Nephron (organoid): ENCODE results near the gene UGGT2.
A peak's percentile ranks its signal among the peaks of the same experiment; 100 is the strongest.

Source experiments
- H3K27ac Mint-ChIP-seq, 3 experiments: 2 replicates each; pipeline ENCODE4 v1.8.0; 2020; ENCODE audit warnings: mixed read lengths in 3 of 3, mild to moderate bottlenecking in 2 of 3, moderate library complexity in 1 of 3
- H3K27me3 Mint-ChIP-seq: 2 replicates; pipeline ENCODE4 v1.8.0; 2021; ENCODE audit warnings: low read depth, mild to moderate bottlenecking, moderate library complexity, mixed read lengths
- H3K36me3 Mint-ChIP-seq: 2 replicates; pipeline ENCODE4 v1.8.0; 2020; ENCODE audit warnings: low read depth, mixed read lengths
- H3K4me1 Mint-ChIP-seq: 2 replicates; pipeline ENCODE4 v1.8.0; 2020; ENCODE audit warnings: mixed read lengths
- H3K4me3 Mint-ChIP-seq, 3 experiments: 2 replicates each; pipeline ENCODE4 v1.8.0; 2020; ENCODE audit warnings: mild to moderate bottlenecking in 3 of 3, mixed read lengths in 3 of 3, moderate library complexity in 2 of 3
- H3K9me3 Mint-ChIP-seq: 2 replicates; pipeline ENCODE4 v1.8.0; 2020; ENCODE audit warnings: mixed read lengths
- CTCF ChIP-seq, 3 experiments: fragments of 200-600 bp; sonication (generic); IDR thresholded peaks; one replicate each; pipeline ENCODE4 v1.5.0; 2021; ENCODE audit warnings: antibody characterized with exemption in 3 of 3; ENCODE audit not compliant: unreplicated experiment in 3 of 3

UGGT2 gene

GRCh38 chr13:96090240-96091101, 37.3 kb upstream of the UGGT2 start:
- Mint-ChIP-seq H3K27me3 (peaks cover 90% of the 10 kb centered on the region), H3K4me3 (peak overlapping the region; percentile 51 to 71 (median 60)), H3K4me1 (no peaks in the 10 kb centered on the region), H3K36me3 (no peaks in the 10 kb centered on the region), H3K9me3 (no peaks in the 10 kb centered on the region), H3K27ac (no peak overlapping the region)
- TF ChIP-seq CTCF (IDR thresholded peaks at IDR 0.05; ENCODE audit: unreplicated experiment in 3 of 3): no peak

GRCh38 chr13:96089749-96090239, 36.6 kb upstream of the UGGT2 start, which contains the start of gene HS6ST3:
Gene HS6ST3 (plus strand): TSS chr13:96090107.
- no peak for TF ChIP-seq CTCF (IDR thresholded peaks at IDR 0.05; ENCODE audit: unreplicated experiment in 3 of 3)
- Mint-ChIP-seq H3K4me1 (no peaks in the 10 kb centered on the region), H3K36me3 (no peaks in the 10 kb centered on the region), H3K4me3 (peak within 1 kb of the TSS; percentile 80 to 88 (median 87)), H3K27me3 (peaks cover 89% of the 10 kb centered on the region), H3K27ac (no peak within 1 kb of the TSS), H3K9me3 (no peaks in the 10 kb centered on the region)

- Mint-ChIP-seq H3K27ac (no peak overlapping the region), H3K9me3 (no peaks in the 10 kb centered on the region), H3K4me1 (no peaks in the 10 kb centered on the region), H3K4me3 (peak overlapping the region; percentile 80 to 88 (median 87)), H3K27me3 (peaks cover 88% of the 10 kb centered on the region), H3K36me3 (no peaks in the 10 kb centered on the region)
- no peak for TF ChIP-seq CTCF (IDR thresholded peaks at IDR 0.05; ENCODE audit: unreplicated experiment in 3 of 3)
Observed at GRCh38 chr13:96089139-96089538, 35.9 kb upstream of the UGGT2 start.

DNA sequence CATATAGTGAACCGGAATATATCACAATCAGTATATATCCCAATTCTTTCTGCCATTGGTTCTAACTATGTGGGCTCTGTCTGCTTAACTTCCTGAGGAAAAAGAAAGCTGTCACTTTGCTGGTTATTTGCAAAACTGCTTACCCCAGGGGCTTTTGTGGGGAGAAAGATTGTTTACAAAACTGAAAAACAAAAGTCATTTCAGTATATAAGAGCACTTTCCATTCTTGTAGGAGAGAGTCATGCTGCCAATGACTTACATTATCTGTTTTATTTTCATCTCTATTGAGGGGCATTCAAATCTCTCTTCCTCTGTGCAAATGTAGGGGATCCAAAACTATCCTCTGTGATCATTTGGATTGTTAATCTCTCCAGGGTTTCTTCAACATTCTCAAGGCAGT, 33.5 kb upstream of the UGGT2 start:
- no peaks in the 10 kb centered on the region for H3K9me3 Mint-ChIP-seq
- H3K36me3 Mint-ChIP-seq: no peaks in the 10 kb centered on the region
- H3K4me1 Mint-ChIP-seq: no peaks in the 10 kb centered on the region
- no peak for TF ChIP-seq CTCF (IDR thresholded peaks at IDR 0.05; ENCODE audit: unreplicated experiment in 3 of 3)
- peaks cover 74% of the 10 kb centered on the region for H3K27me3 Mint-ChIP-seq
- no peak overlapping the region for H3K4me3 Mint-ChIP-seq
- no peak overlapping the region for H3K27ac Mint-ChIP-seq

- Mint-ChIP-seq H3K27ac (no peak overlapping the region), H3K4me1 (no peaks in the 10 kb centered on the region), H3K27me3 (peaks cover 48% of the 10 kb centered on the region), H3K4me3 (no peak overlapping the region), H3K9me3 (no peaks in the 10 kb centered on the region), H3K36me3 (no peaks in the 10 kb centered on the region)
- TF ChIP-seq CTCF (IDR thresholded peaks at IDR 0.05; ENCODE audit: unreplicated experiment in 3 of 3): no peak
Observed at GRCh38 chr13:96082640-96083039, 29.4 kb upstream of the UGGT2 start.

GRCh38 chr13:96081888-96082287, 28.7 kb upstream of the UGGT2 start:
- Mint-ChIP-seq H3K36me3 (no peaks in the 10 kb centered on the region), H3K9me3 (no peaks in the 10 kb centered on the region), H3K27ac (no peak overlapping the region), H3K4me1 (no peaks in the 10 kb centered on the region), H3K27me3 (peaks cover 41% of the 10 kb centered on the region), H3K4me3 (no peak overlapping the region)
- no peak for TF ChIP-seq CTCF (IDR thresholded peaks at IDR 0.05; ENCODE audit: unreplicated experiment in 3 of 3)
